Mesendoderm (in vitro differentiated cells): ENCODE measurements around the gene TMEM132C.

Experiments
- DNase-seq: peaks from one replicate; pipeline ENCODE4 v3.0.0; 2013
- H2AK5ac ChIP-seq: 2 replicates; pipeline ENCODE4 v1.6.1; 2013; ENCODE audit warnings: low read length, inconsistent platforms
- H2BK120ac ChIP-seq: 2 replicates; pipeline ENCODE4 v1.6.1; 2013; ENCODE audit warnings: low read depth, mild to moderate bottlenecking, low read length, moderate library complexity, mixed read lengths
- H2BK15ac ChIP-seq: replicated peaks from 2 replicates; pipeline ENCODE4 v1.6.1; 2013; ENCODE audit warnings: low read depth, mild to moderate bottlenecking, moderate library complexity
- H2BK5ac ChIP-seq: 2 replicates; pipeline ENCODE4 v1.6.1; 2013; ENCODE audit warnings: low read length, inconsistent platforms
- H3K18ac ChIP-seq: 2 replicates; pipeline ENCODE4 v1.6.1; 2013; ENCODE audit warnings: mild to moderate bottlenecking, low read length, mixed read lengths
- H3K23ac ChIP-seq: one replicate; pipeline ENCODE4 v1.6.1; 2013; ENCODE audit warnings: low read length
- H3K27ac ChIP-seq: 2 replicates; pipeline ENCODE4 v1.5.1; 2013; ENCODE audit warnings: low read depth, mild to moderate bottlenecking, inconsistent platforms, low read length, moderate library complexity
- H3K27me3 ChIP-seq: 2 replicates; pipeline ENCODE4 v1.6.1; 2013; ENCODE audit warnings: low read length, control low read depth, mild to moderate bottlenecking, inconsistent platforms; ENCODE audit not compliant: insufficient read depth, poor library complexity
- H3K36me3 ChIP-seq: 2 replicates; pipeline ENCODE4 v1.6.1; 2013; ENCODE audit warnings: low read length, inconsistent platforms; ENCODE audit not compliant: control insufficient read depth, insufficient read depth
- H3K4ac ChIP-seq: one replicate; pipeline ENCODE4 v1.6.1; 2013; ENCODE audit warnings: low read depth, mild to moderate bottlenecking, low read length, moderate library complexity
- H3K4me1 ChIP-seq: 2 replicates; pipeline ENCODE4 v1.6.1; 2013; ENCODE audit warnings: low read depth, low read length, inconsistent platforms; ENCODE audit not compliant: control insufficient read depth
- H3K4me2 ChIP-seq: 2 replicates; pipeline ENCODE4 v1.6.1; 2013; ENCODE audit warnings: low read length
- H3K4me3 ChIP-seq: 2 replicates; pipeline ENCODE4 v1.5.1; 2013; ENCODE audit warnings: mild to moderate bottlenecking, low read length
- H3K56ac ChIP-seq: one replicate; pipeline ENCODE4 v1.6.1; 2013; ENCODE audit warnings: low read length
- H3K79me1 ChIP-seq: 2 replicates; pipeline ENCODE4 v1.6.1; 2013; ENCODE audit warnings: low read length, inconsistent platforms
- H3K79me2 ChIP-seq: 2 replicates; pipeline ENCODE4 v1.6.1; 2013; ENCODE audit warnings: mild to moderate bottlenecking, low read length; ENCODE audit not compliant: control insufficient read depth, insufficient read depth
- H3K9ac ChIP-seq: 2 replicates; pipeline ENCODE4 v1.6.1; 2013; ENCODE audit warnings: low read length, inconsistent platforms
- H4K5ac ChIP-seq: one replicate; pipeline ENCODE4 v1.6.1; 2013; ENCODE audit warnings: low read length
- H4K8ac ChIP-seq: one replicate; pipeline ENCODE4 v1.6.1; 2013; ENCODE audit warnings: low read depth, mild to moderate bottlenecking, control low read depth, low read length, moderate library complexity
- WGBS: extraction: QIAGEN DNeasy Blood & Tissue Kit; methylation state at CpG from one replicate; pipeline ENCODE4 v1.1.7; 2013; ENCODE audit warnings: low lambda C conversion rate, missing lambda C conversion rate; ENCODE audit not compliant: insufficient coverage; ENCODE audit errors: extremely low coverage; 5-methylcytosine and 5-hydroxymethylcytosine counted together

The TMEM132C gene

DNA sequence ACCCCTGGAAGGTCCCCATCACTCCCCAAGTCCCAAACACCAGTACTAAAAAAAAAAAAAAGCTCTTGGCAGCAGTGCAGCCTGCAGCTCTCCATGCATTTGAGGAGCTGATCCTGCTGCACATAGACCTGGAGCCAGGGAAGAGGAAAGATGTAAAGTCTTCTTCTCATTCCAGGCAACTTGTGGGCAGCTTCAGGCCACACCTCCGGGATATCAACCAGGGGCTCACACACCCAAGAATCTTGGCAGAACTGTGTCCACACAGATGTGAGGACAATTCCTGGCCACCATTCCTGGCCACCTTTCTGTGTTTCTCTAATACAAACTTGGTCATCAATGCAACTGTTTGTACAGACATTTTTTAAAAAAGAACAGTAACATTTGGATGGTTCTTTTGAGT is 72.7 kb downstream of the TMEM132C start:
- Histone ChIP-seq H2AK5ac (no peak overlapping the region), H3K56ac (peak overlapping the region; percentile 11), H2BK15ac (peak overlapping the region; percentile 39), H3K18ac (peak overlapping the region; percentile 25), H3K79me1 (no peaks in the 10 kb centered on the region), H3K9ac (no peak overlapping the region), H2BK5ac (no peak overlapping the region), H3K27ac (peak overlapping the region; percentile 13), H3K4me1 (peaks cover 17% of the 10 kb centered on the region), H3K4me2 (no peak overlapping the region), H3K23ac (no peak overlapping the region), H3K36me3 (no peaks in the 10 kb centered on the region), H3K4ac (peak overlapping the region; percentile 20), H3K4me3 (no peak overlapping the region), H2BK120ac (peak overlapping the region; percentile 61), H4K5ac (no peak overlapping the region), H4K8ac (no peak overlapping the region), H3K27me3 (no peaks in the 10 kb centered on the region), H3K79me2 (no peaks in the 10 kb centered on the region)
- no CpG with 5 or more reads among the region's 1 CpG for WGBS
- DNase-seq, result no peak

DNA sequence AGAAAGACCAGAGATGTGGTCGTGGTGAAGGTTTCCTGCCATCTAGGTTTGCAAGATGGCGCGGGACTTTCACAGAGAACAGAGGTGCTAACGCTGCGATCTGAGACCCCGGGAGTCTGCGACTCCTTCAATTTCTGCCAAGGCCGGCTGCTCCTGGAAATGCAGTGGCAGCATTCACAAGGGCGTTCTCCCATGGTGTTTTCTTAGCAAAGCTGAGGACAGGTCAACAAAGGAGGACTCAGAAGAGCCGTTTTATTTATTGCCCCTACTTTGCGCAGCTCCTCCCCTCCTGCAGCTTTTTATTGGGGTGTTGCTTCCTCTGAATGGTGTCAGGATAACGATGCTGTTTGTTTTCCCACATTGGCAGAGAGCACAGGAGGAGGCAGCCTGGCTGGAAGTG is 86.3 kb downstream of the TMEM132C start:
- Histone ChIP-seq H3K4me3 (no peak overlapping the region), H3K36me3 (no peaks in the 10 kb centered on the region), H3K27me3 (no peaks in the 10 kb centered on the region), H4K5ac (no peak overlapping the region), H2BK120ac (no peak overlapping the region), H3K56ac (no peak overlapping the region), H2BK15ac (no peak overlapping the region), H3K4me2 (no peak overlapping the region), H2BK5ac (no peak overlapping the region), H3K79me2 (no peaks in the 10 kb centered on the region), H4K8ac (no peak overlapping the region), H3K79me1 (no peaks in the 10 kb centered on the region), H3K23ac (no peak overlapping the region), H3K27ac (no peak overlapping the region), H2AK5ac (no peak overlapping the region), H3K9ac (no peak overlapping the region), H3K18ac (no peak overlapping the region), H3K4me1 (no peaks in the 10 kb centered on the region), H3K4ac (no peak overlapping the region)
- DNase-seq, result no peak
- no CpG with 5 or more reads among the region's 12 CpGs for WGBS

DNA sequence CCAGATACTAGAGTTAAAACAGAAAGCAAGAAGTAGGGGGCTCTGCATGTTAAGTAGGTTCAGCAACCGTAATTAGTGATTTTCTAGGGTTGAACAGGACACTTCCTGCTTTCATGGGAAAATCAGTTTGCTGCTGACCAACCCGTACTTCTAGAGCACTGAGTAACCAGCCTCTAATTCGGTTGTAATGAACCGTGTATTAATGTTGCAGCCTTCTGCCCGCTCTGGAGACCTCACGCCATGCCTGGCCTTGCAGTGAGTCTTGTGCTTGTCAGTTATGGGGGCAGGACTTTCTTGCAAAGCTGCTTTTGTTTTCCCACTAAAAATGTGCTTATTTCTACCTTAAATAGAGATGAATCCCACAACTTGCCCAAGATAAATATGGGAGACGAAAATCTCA is 89.6 kb downstream of the TMEM132C start:
- no peak for DNase-seq
- WGBS, result no CpG with 5 or more reads among the region's 7 CpGs
- Histone ChIP-seq H3K79me2 (no peaks in the 10 kb centered on the region), H3K27ac (no peak overlapping the region), H3K4me2 (no peak overlapping the region), H2BK15ac (no peak overlapping the region), H2BK120ac (no peak overlapping the region), H4K5ac (no peak overlapping the region), H4K8ac (no peak overlapping the region), H3K56ac (no peak overlapping the region), H3K79me1 (no peaks in the 10 kb centered on the region), H3K18ac (no peak overlapping the region), H3K4me3 (no peak overlapping the region), H3K9ac (no peak overlapping the region), H3K27me3 (no peaks in the 10 kb centered on the region), H3K4ac (no peak overlapping the region), H3K36me3 (no peaks in the 10 kb centered on the region), H2AK5ac (no peak overlapping the region), H2BK5ac (no peak overlapping the region), H3K4me1 (no peaks in the 10 kb centered on the region), H3K23ac (no peak overlapping the region)

DNA sequence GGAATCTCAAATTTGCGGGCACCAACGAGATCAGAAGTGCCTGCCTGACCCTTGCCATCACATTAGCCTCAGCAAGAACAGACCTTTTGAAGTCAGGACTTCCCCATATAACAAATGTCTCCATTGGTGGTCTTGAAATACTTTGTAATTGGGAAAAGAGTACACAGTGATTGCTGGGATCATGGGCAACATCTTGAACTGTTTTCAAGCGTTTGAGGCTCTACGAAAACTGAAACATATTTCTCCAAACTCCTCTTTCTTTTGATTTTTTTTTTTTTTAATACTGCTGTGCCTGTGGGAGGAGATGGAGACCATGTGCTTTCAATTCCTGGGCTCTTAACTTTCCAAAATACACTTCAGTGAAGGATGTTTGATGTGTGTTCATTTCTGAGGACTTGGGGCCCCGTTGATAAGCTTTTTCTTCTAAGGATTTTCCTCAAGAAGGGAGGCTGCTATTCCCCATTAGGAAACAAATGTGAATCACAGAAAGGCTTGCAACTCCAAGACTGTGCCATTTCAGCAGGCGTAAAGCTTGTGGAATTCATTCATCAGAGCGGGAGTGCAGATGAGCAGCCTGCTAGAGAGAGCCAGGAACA is 94.5 kb downstream of the TMEM132C start:
- peaks cover 2% of the 10 kb centered on the region for H3K27me3 ChIP-seq
- H3K4me2 ChIP-seq, result no peak overlapping the region
- no peaks in the 10 kb centered on the region for H3K79me2 ChIP-seq
- no peaks in the 10 kb centered on the region for H3K79me1 ChIP-seq
- no peak overlapping the region for H2BK120ac ChIP-seq
- H3K56ac ChIP-seq, result no peak overlapping the region
- H4K8ac ChIP-seq, result no peak overlapping the region
- H3K36me3 ChIP-seq, result no peaks in the 10 kb centered on the region
- peaks cover 2% of the 10 kb centered on the region for H3K4me1 ChIP-seq
- H4K5ac ChIP-seq, result no peak overlapping the region
- H3K27ac ChIP-seq, result no peak overlapping the region
- WGBS, result no CpG with 5 or more reads among the region's 7 CpGs
- H3K4me3 ChIP-seq, result no peak overlapping the region
- H2AK5ac ChIP-seq, result no peak overlapping the region
- DNase-seq, result no peak
- H2BK15ac ChIP-seq, result no peak overlapping the region
- H3K9ac ChIP-seq, result no peak overlapping the region
- H3K18ac ChIP-seq, result no peak overlapping the region
- H3K23ac ChIP-seq, result no peak overlapping the region
- no peak overlapping the region for H3K4ac ChIP-seq
- H2BK5ac ChIP-seq, result no peak overlapping the region

DNA sequence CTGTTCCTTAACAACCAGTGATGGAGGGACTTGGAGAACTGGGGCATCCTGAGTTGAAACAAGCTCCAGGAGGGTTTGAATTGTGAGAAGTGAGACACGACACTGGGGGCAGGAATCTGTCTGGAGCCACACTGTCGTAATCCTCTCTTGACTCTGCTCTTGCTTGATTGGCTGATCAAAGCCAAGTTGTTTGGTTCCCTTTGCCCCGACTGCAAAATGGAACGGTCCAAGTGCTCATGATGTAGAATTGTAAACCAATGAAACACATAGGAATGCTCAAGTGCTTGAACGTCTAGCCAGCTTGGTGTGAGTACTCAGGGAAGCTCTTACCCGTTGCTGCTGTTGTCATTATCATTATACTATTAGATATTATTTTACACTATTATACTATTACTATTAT is 98.1 kb downstream of the TMEM132C start:
- no peak overlapping the region for H3K27ac ChIP-seq
- peaks cover 6% of the 10 kb centered on the region for H3K27me3 ChIP-seq
- H3K4me1 ChIP-seq, result peaks cover 2% of the 10 kb centered on the region
- no peak overlapping the region for H3K4me2 ChIP-seq
- H3K23ac ChIP-seq, result no peak overlapping the region
- no peak overlapping the region for H3K4ac ChIP-seq
- no peaks in the 10 kb centered on the region for H3K36me3 ChIP-seq
- H2BK120ac ChIP-seq, result no peak overlapping the region
- no peak overlapping the region for H2AK5ac ChIP-seq
- no peak overlapping the region for H4K8ac ChIP-seq
- no peaks in the 10 kb centered on the region for H3K79me2 ChIP-seq
- H3K4me3 ChIP-seq, result no peak overlapping the region
- H2BK15ac ChIP-seq, result no peak overlapping the region
- H3K79me1 ChIP-seq, result no peaks in the 10 kb centered on the region
- H3K9ac ChIP-seq, result no peak overlapping the region
- no CpG with 5 or more reads among the region's 6 CpGs for WGBS
- H4K5ac ChIP-seq, result no peak overlapping the region
- H2BK5ac ChIP-seq, result no peak overlapping the region
- peak; percentile 21 for DNase-seq
- H3K18ac ChIP-seq, result no peak overlapping the region
- H3K56ac ChIP-seq, result no peak overlapping the region

DNA sequence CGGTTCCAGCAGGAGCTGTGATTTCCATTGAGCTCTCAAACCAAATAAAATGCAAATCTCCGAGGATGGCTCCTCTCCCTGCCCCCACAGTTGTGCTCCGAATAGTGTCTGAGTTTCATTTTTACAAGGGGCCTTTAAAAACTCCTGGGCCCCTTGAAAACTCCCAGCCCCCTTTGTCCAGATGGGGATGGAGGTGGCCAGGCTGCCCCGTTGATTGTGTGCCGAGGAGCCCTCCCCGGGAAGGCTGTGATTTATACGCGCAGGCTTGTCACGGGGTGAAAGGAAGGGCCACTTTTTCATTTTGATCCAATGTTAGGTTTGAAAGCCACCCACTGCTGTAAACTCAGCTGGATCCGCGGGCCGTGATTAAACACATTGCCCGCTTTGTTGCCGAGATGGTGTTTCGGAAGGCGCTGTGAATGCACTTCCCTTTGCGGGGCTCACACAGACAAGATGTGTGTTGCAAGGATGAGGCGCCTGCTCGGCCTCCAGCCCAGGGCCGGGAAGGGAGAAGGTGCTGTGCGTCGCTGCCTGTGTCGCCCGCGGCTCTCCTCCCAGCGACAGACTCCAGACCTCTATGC is 98.8 kb downstream of the TMEM132C start:
- peaks cover 2% of the 10 kb centered on the region for H3K4me1 ChIP-seq
- H3K9ac ChIP-seq, result peak overlapping the region; percentile 40
- H3K79me1 ChIP-seq, result no peaks in the 10 kb centered on the region
- H4K5ac ChIP-seq, result no peak overlapping the region
- H3K27ac ChIP-seq, result no peak overlapping the region
- peak overlapping the region; percentile 24 for H3K4me3 ChIP-seq
- no peak overlapping the region for H4K8ac ChIP-seq
- H3K4me2 ChIP-seq, result peak overlapping the region; percentile 70
- H2AK5ac ChIP-seq, result no peak overlapping the region
- H2BK5ac ChIP-seq, result no peak overlapping the region
- no peak overlapping the region for H3K23ac ChIP-seq
- no CpG with 5 or more reads among the region's 26 CpGs for WGBS
- peaks cover 6% of the 10 kb centered on the region for H3K27me3 ChIP-seq
- no peak overlapping the region for H2BK120ac ChIP-seq
- H3K56ac ChIP-seq, result peak overlapping the region; percentile 77
- no peaks in the 10 kb centered on the region for H3K79me2 ChIP-seq
- H3K36me3 ChIP-seq, result no peaks in the 10 kb centered on the region
- peak; percentile 58 for DNase-seq
- no peak overlapping the region for H3K18ac ChIP-seq
- H2BK15ac ChIP-seq, result no peak overlapping the region
- no peak overlapping the region for H3K4ac ChIP-seq
